Hindlimb muscle (tissue), 1 donor: Measurements from ENCODE around the gene MLX. TPM values are rescaled to one million over a fixed set of nuclear protein-coding genes. Genes with fewer than 3 reads are reported as not detected.

Experiments
- polyA plus RNA-seq: library from polyadenylated mRNA; unstranded; fragments of 120-200 nt; gene quantifications from one replicate; pipeline ENCODE4 v1.2.1, GENCODE V29; 2013; ENCODE audit not compliant: insufficient read length

MLX gene
- polyA plus RNA-seq, 1 donor: 35.2 TPM

Other genes with a start within 250 kb of the MLX start
- gene STAT3, start 178.7 kb upstream of the MLX start, polyA plus RNA-seq: 70.4 TPM
- gene CAVIN1, start 143.8 kb upstream of the MLX start, polyA plus RNA-seq: 301 TPM
- gene ATP6V0A1, start 108.2 kb upstream of the MLX start, polyA plus RNA-seq: 31.0 TPM
- gene NAGLU, start 30.9 kb upstream of the MLX start, polyA plus RNA-seq: 22.7 TPM
- gene HSD17B1, start 14.2 kb upstream of the MLX start, polyA plus RNA-seq: 3.3 TPM
- gene COASY, start 5.0 kb upstream of the MLX start, polyA plus RNA-seq: 28.6 TPM
- 10.2 TPM for gene PSMC3IP, start 10.6 kb downstream of the MLX start, polyA plus RNA-seq
- gene RETREG3, start 42.3 kb downstream of the MLX start, polyA plus RNA-seq: 39.5 TPM
- 33.6 TPM for gene TUBG1, start 42.6 kb downstream of the MLX start, polyA plus RNA-seq
- 14.7 TPM for gene TUBG2, start 92.2 kb downstream of the MLX start, polyA plus RNA-seq
- gene PLEKHH3, start 109.9 kb downstream of the MLX start, polyA plus RNA-seq: 62.6 TPM
- gene CCR10, start 114.7 kb downstream of the MLX start, polyA plus RNA-seq: 3.2 TPM
- 12.1 TPM for gene CNTNAP1, start 115.4 kb downstream of the MLX start, polyA plus RNA-seq
- gene EZH1, start 177.9 kb downstream of the MLX start, polyA plus RNA-seq: 27.3 TPM
- 69.2 TPM for gene RAMP2, start 194.1 kb downstream of the MLX start, polyA plus RNA-seq
- gene VPS25, start 206.3 kb downstream of the MLX start, polyA plus RNA-seq: 30.0 TPM
- gene WNK4, start 213.5 kb downstream of the MLX start, polyA plus RNA-seq: 0.19 TPM
- gene COA3, start 231.6 kb downstream of the MLX start, polyA plus RNA-seq: 53.5 TPM
- gene CNTD1, start 231.8 kb downstream of the MLX start, polyA plus RNA-seq: 0.70 TPM